ENCODE measurements around the gene CSNK2A2. TPM values are rescaled to one million over a fixed set of nuclear protein-coding genes. Genes with fewer than 3 reads are reported as not detected.

CSNK2A2 gene
- total RNA-seq, 1 donor from 2014 or later = 79.4 TPM

DNA sequence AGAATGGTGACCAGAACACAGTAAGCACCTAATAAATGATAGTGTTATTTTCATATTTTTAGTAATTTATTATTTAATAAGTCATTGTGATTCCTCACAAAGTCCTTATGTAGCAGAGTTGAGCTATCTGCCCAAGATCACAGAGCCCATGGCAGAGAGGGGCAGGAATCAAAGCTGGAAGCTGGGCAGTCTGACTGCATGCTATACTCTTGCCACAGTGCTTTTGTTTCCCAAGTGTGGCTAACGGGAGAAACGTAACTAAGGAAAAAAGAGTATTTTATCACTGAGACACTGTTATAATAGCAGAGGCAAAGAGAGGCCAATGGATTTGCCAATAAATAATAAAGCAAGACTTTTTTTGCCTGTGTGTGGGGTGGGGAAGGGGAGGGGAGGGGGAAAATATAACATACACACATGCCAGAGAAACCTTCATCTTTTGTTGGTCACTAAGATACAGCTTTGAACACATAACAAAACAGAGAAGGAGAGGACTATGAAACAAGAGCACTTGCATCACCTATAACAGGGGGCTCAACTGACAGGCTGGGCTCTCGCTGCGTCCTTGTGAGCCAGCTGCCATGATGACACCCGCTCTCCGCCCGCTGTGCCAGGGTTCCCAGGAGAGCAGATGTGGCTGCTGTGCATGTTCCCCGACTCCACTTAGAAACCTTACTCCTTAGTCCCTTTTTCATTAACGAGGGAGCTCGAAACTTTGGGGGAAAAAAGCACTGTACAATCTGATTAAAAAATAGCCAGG lies 10.1 kb downstream of the CSNK2A2 start:
- H3K27ac Mint-ChIP-seq = no peak overlapping the region
- DNase-seq (ENCODE audit: extremely low spot score, unreplicated experiment) = no peak
- H3K4me1 Mint-ChIP-seq (ENCODE audit: unreplicated experiment) = peaks cover 3% of the 10 kb centered on the region
- no peaks in the 10 kb centered on the region for H3K27me3 Mint-ChIP-seq
- no peaks in the 10 kb centered on the region for H3K9me3 Mint-ChIP-seq
- no peak overlapping the region for H3K4me3 Mint-ChIP-seq
- peaks cover 50% of the 10 kb centered on the region for H3K36me3 Mint-ChIP-seq
- TF ChIP-seq, protein P1, sequence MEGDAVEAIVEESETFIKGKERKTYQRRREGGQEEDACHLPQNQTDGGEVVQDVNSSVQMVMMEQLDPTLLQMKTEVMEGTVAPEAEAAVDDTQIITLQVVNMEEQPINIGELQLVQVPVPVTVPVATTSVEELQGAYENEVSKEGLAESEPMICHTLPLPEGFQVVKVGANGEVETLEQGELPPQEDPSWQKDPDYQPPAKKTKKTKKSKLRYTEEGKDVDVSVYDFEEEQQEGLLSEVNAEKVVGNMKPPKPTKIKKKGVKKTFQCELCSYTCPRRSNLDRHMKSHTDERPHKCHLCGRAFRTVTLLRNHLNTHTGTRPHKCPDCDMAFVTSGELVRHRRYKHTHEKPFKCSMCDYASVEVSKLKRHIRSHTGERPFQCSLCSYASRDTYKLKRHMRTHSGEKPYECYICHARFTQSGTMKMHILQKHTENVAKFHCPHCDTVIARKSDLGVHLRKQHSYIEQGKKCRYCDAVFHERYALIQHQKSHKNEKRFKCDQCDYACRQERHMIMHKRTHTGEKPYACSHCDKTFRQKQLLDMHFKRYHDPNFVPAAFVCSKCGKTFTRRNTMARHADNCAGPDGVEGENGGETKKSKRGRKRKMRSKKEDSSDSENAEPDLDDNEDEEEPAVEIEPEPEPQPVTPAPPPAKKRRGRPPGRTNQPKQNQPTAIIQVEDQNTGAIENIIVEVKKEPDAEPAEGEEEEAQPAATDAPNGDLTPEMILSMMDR (conservative IDR thresholded peaks at IDR 0.05) = no peak

DNA sequence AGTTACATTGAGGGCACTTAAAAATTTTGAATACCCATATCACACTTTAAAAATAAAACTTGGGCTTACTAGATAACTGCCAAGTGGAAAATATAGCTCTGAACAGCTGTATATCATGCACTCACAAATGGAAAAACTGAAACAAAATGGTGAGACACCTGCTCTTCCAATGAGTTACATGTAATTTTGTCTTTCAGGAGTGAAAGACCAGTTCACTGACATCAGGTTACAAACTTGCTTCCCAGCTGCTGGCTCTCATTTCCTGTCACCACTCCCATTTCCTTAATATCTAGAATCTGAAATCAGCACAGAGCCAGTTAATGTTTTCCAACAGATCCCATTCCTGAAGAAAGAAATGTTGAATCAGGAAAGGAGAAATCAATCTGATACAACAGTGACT lies 10.8 kb downstream of the CSNK2A2 start:
- no peaks in the 10 kb centered on the region for H3K27me3 Mint-ChIP-seq
- peaks cover 49% of the 10 kb centered on the region for H3K36me3 Mint-ChIP-seq
- TF ChIP-seq, protein P1 (conservative IDR thresholded peaks at IDR 0.05) = no peak
- no peak for DNase-seq (ENCODE audit: extremely low spot score, unreplicated experiment)
- H3K9me3 Mint-ChIP-seq = no peaks in the 10 kb centered on the region
- H3K27ac Mint-ChIP-seq = no peak overlapping the region
- H3K4me3 Mint-ChIP-seq = no peak overlapping the region
- H3K4me1 Mint-ChIP-seq (ENCODE audit: unreplicated experiment) = peaks cover 3% of the 10 kb centered on the region

GRCh38 chr16:58186176-58186944 lies 11.5 kb downstream of the CSNK2A2 start:
- H3K4me1 Mint-ChIP-seq (ENCODE audit: unreplicated experiment) = peaks cover 3% of the 10 kb centered on the region
- DNase-seq (ENCODE audit: extremely low spot score, unreplicated experiment) = no peak
- H3K9me3 Mint-ChIP-seq = no peaks in the 10 kb centered on the region
- H3K4me3 Mint-ChIP-seq = no peak overlapping the region
- H3K36me3 Mint-ChIP-seq = peaks cover 47% of the 10 kb centered on the region
- TF ChIP-seq, protein P1 (conservative IDR thresholded peaks at IDR 0.05) = no peak
- no peaks in the 10 kb centered on the region for H3K27me3 Mint-ChIP-seq
- no peak overlapping the region for H3K27ac Mint-ChIP-seq

GRCh38 chr16:58177353-58177710 lies 20.6 kb downstream of the CSNK2A2 start:
- no peak overlapping the region for H3K27ac Mint-ChIP-seq
- no peaks in the 10 kb centered on the region for H3K9me3 Mint-ChIP-seq
- DNase-seq (ENCODE audit: extremely low spot score, unreplicated experiment) = no peak
- H3K27me3 Mint-ChIP-seq = no peaks in the 10 kb centered on the region
- TF ChIP-seq, protein P1 (conservative IDR thresholded peaks at IDR 0.05) = no peak
- no peaks in the 10 kb centered on the region for H3K4me1 Mint-ChIP-seq (ENCODE audit: unreplicated experiment)
- H3K36me3 Mint-ChIP-seq = peaks cover 43% of the 10 kb centered on the region
- no peak overlapping the region for H3K4me3 Mint-ChIP-seq

DNA sequence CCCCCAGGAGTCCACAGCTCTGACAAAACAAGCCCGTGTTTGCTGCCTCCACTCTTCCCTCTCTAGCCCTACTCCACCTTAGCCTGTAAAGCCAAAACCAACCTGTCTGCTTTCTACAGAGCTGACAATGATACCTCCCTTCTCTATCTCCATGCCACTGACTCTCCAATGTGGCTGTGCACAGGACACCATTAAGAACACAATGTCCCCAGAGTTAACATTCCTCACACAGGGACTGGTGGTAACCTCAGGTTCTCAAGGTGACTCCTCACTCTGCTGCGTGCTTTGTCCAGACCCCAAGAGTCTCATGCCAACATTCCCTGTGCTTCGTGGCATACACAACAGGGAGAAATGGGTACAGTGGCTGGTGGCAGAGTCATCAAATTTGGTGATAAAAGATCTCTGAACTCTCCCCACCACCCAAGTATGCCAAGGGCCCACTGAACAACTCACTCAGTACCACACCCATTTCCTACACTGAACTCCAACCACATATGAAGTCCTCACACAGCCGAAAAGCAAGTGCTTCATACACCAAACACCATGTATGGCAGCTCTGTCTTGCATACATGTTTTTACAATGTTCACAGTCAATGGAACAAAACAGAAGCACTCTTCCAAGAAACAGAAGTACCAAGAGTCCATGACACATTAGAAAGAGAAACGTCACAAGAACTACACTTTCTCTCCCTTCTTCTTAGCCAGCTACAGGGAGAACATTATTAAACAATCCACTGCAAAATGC lies 21.1 kb downstream of the CSNK2A2 start:
- no peak for DNase-seq (ENCODE audit: extremely low spot score, unreplicated experiment)
- peaks cover 43% of the 10 kb centered on the region for H3K36me3 Mint-ChIP-seq
- no peaks in the 10 kb centered on the region for H3K27me3 Mint-ChIP-seq
- no peak overlapping the region for H3K4me3 Mint-ChIP-seq
- no peaks in the 10 kb centered on the region for H3K9me3 Mint-ChIP-seq
- TF ChIP-seq, protein P1 (conservative IDR thresholded peaks at IDR 0.05) = no peak
- no peak overlapping the region for H3K27ac Mint-ChIP-seq
- no peaks in the 10 kb centered on the region for H3K4me1 Mint-ChIP-seq (ENCODE audit: unreplicated experiment)
